Naive thymus-derived CD8-positive, alpha-beta T cell (primary cell): ENCODE data around the gene SPATA20. TPM values are rescaled to one million over a fixed set of nuclear protein-coding genes. Genes with fewer than 3 reads are reported as not detected.

Source experiments
- ATAC-seq, 2 donors: fragments of 150-1000 bp; cut with Tn5 transposase in 1 of 2; sonication (Bioruptor Pico), chemical (Tn5 transposase) in 1 of 2; 1 replicate in 1 of 2; 2 replicates in 1 of 2; pipeline ENCODE4 v1.10.0; 2021; ENCODE audit warnings: mild to moderate bottlenecking in 2 of 2, moderate library complexity in 2 of 2
- POLR2A ChIA-PET: fragments of 350-600 bp; sonication (Branson Sonifier 250); formaldehyde crosslinking; loops from one replicate; lab custom pipeline; 2021; ENCODE audit warnings: antibody characterized with exemption; lab: Charles Lee
- DNase-seq, 10 donors: peaks; one replicate each; pipeline versions ENCODE4 v3.0.0 to v3.0.0-alpha.2; 2020 to 2022
- H3K27ac Mint-ChIP-seq, 10 donors: one replicate each; pipeline ENCODE4 v1.8.0; 2020 to 2022; ENCODE audit warnings: mild to moderate bottlenecking in 10 of 10, mixed read lengths in 10 of 10, moderate library complexity in 4 of 10, inconsistent platforms in 1 of 10
- H3K27me3 Mint-ChIP-seq, 5 donors: one replicate each; pipeline ENCODE4 v1.8.0; 2021 to 2022; ENCODE audit warnings: mixed read lengths in 5 of 5
- H3K36me3 Mint-ChIP-seq, 3 donors: one replicate each; pipeline ENCODE4 v1.8.0; 2020 to 2022; ENCODE audit warnings: mixed read lengths in 3 of 3, mild to moderate bottlenecking in 2 of 3, inconsistent platforms in 1 of 3
- H3K4me1 Mint-ChIP-seq, 4 donors: one replicate each; pipeline ENCODE4 v1.8.0; 2021 to 2022; ENCODE audit warnings: mixed read lengths in 4 of 4
- H3K4me3 Mint-ChIP-seq, 10 donors: one replicate each; pipeline ENCODE4 v1.8.0; 2020 to 2022; ENCODE audit warnings: mild to moderate bottlenecking in 10 of 10, mixed read lengths in 10 of 10, moderate library complexity in 6 of 10, inconsistent platforms in 1 of 10
- H3K9me3 Mint-ChIP-seq, 9 donors: one replicate each; pipeline ENCODE4 v1.8.0; 2020 to 2022; ENCODE audit warnings: mixed read lengths in 9 of 9, mild to moderate bottlenecking in 3 of 9, inconsistent platforms in 1 of 9, moderate library complexity in 1 of 9
- polyA plus RNA-seq, 3 donors: library from polyadenylated mRNA; unstranded; fragments of 300-500 nt; fragmentation: Illumina TruSeq; gene quantifications; one replicate each; pipeline ENCODE4 v1.2.3, GENCODE V29; 2021
- total RNA-seq, 8 experiments: library from RNA in 2 of 8; stranded (reverse) in 2 of 8; gene quantifications; one replicate each; pipeline ENCODE4 v1.2.3 and lab custom pipeline; 2021 to 2026

Gene SPATA20
- total and polyA plus RNA-seq, 5 experiments from 2014 or later, result 6.9 to 39.8 (median 8.9) TPM

DNA sequence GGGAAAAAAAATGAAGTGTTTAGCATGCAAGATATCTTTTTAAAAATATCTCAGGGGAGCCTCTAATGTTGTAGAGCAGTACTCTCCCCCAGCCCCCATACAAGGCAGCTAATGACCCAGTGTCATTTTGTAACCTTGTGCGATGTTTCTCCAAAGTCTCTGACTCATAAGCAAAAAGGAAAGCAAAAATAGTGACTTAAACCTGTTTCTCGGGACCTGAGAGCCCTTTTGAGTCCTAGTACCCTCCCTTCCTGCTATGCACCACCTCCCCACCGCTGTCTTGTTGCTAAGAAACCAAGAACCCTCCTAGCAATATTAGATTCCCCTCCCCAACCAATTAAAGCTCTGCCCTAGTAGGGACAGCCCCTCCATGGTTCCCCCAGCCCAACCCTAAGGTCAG is 35.9 kb upstream of the SPATA20 start:
- H3K36me3 Mint-ChIP-seq, result no peaks in the 10 kb centered on the region
- no peaks in the 10 kb centered on the region for H3K9me3 Mint-ChIP-seq
- no peak overlapping the region for H3K4me3 Mint-ChIP-seq
- H3K27ac Mint-ChIP-seq, result peak overlapping the region in 4 of 10 donors; percentile 27 to 48 (median 38)
- POLR2A ChIA-PET, result interaction anchor here (1.4 kb wide), 1 partner anchor 26 kb away, joined by 3 read pairs; no protein-coding TSS in a partner anchor
- H3K4me1 Mint-ChIP-seq, result peaks cover 15 to 31% (median 22%) of the 10 kb centered on the region in 4 donors
- no peaks in the 10 kb centered on the region for H3K27me3 Mint-ChIP-seq
- ATAC-seq, result no peak
- DNase-seq, result no peak

DNA sequence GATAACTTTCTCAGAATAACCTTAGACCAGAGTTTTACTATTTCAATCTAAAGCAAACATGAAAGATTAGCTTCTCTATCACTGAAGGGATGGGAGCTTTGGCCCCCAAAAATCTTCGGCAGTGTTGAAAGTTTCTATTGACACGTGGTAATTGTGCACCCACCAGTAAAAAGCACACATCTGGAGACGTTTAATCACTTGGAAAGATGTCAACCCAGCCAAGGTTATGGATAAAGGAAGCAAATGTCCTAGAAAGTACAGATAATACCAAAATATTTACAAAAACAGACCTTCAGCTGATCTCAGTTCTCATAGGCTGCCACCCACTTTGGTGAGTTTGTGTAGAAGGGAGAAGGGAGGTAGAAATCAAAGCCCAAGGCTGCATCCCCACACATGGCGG is 33.5 kb upstream of the SPATA20 start:
- Mint-ChIP-seq H3K4me3 (no peak overlapping the region), H3K27ac (no peak overlapping the region), H3K9me3 (no peaks in the 10 kb centered on the region), H3K27me3 (no peaks in the 10 kb centered on the region), H3K4me1 (peaks cover 11 to 25% (median 16%) of the 10 kb centered on the region in 4 donors), H3K36me3 (no peaks in the 10 kb centered on the region)
- ATAC-seq, result no peak
- POLR2A ChIA-PET, result interaction anchor here (0.7 kb wide), 1 partner anchor 256 kb away, joined by 4 read pairs; no protein-coding TSS in a partner anchor
- no peak for DNase-seq

DNA sequence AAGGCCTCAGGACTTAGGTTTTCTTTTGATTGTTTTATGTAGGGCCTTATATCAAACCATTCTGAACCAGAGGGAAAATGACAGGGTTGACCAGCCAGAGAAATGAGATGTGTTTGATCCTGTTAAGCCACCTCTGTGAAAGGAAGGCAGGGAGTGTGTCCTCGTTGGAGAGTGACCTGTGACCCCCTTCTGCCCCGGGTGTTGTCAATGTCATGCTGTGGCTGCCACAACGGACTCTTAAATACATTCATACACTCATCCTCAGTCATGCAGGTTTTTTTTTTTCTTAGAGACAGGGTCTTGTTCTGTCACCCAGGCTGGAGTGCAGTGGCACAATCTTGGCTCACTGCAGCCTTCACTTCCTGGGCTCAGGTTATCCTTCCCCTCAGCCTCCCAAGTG is 32.6 kb upstream of the SPATA20 start:
- no peaks in the 10 kb centered on the region for H3K36me3 Mint-ChIP-seq
- no peaks in the 10 kb centered on the region for H3K9me3 Mint-ChIP-seq
- no peak for ATAC-seq
- DNase-seq, result peak in 1 of 10 donors; percentile 16
- no peaks in the 10 kb centered on the region for H3K27me3 Mint-ChIP-seq
- peaks cover 6 to 18% (median 9%) of the 10 kb centered on the region in 4 donors for H3K4me1 Mint-ChIP-seq
- POLR2A ChIA-PET, result no interaction called here
- H3K4me3 Mint-ChIP-seq, result no peak overlapping the region
- no peak overlapping the region for H3K27ac Mint-ChIP-seq

DNA sequence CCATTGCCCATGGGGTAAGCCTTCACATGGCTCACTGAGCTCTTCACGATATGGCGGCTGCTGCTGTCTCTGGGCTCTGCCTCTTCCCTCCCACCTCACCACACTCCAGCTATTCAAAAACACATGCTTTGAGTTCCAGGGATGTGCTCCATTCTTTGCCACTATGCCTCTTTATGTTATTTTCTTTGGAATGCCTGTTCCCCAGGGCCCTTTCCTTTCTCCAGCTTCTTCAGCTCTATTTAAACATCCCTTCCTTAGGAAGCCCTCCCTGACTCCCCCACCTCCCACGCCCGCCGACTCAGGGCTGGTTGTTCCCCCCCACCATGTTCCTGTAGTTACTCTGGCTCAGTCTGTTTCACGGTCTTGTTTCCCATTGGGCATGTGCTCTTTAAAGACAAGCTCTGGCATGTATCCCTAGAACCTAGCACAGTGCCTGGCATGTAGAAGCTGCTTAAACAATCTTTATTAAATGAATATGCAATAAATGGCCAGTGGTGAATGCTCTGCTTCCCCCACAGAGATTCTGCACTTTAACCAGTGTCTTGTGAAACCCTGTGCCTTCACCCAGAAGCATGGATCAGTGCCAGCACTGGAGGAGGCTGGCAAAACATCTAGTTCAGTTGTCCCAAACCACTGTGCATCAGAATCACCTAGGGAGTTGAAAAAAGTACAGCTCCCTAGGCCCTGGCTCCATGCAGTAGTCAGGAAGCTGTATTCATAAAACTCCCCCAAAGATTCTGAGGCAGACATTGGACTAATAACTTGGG is 31.9 kb upstream of the SPATA20 start:
- no peaks in the 10 kb centered on the region for H3K27me3 Mint-ChIP-seq
- no peaks in the 10 kb centered on the region for H3K9me3 Mint-ChIP-seq
- H3K36me3 Mint-ChIP-seq, result no peaks in the 10 kb centered on the region
- POLR2A ChIA-PET, result no interaction called here
- no peak overlapping the region for H3K27ac Mint-ChIP-seq
- peak in 1 of 10 donors; percentile 32 for DNase-seq
- no peak for ATAC-seq
- H3K4me3 Mint-ChIP-seq, result no peak overlapping the region
- H3K4me1 Mint-ChIP-seq, result peaks cover 4 to 12% (median 6%) of the 10 kb centered on the region in 4 donors

DNA sequence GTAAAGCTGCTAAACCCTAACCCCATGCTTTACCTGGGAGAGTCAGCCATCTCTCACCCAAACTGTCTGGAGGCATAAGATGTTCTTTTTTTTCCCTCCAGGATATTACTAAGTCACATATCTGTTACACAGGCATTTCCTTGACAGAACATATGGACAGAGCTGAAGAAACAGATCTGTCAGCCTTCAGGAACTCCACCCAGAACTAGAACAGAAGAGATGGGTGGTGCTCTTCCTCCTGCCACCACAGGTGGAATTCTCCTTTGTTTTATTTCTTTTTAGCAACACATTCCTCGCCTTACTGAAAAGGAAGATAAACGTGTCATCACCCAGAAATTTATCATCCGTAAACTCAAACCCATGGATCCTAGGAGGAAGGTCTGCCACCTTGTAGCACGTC is 30.0 kb upstream of the SPATA20 start:
- Mint-ChIP-seq H3K27ac (peak overlapping the region in 2 of 10 donors; percentile 11 to 14), H3K9me3 (no peaks in the 10 kb centered on the region), H3K36me3 (no peaks in the 10 kb centered on the region), H3K4me1 (peaks cover 0 to 4% (median 0%) of the 10 kb centered on the region in 4 donors), H3K4me3 (no peak overlapping the region), H3K27me3 (no peaks in the 10 kb centered on the region)
- POLR2A ChIA-PET, result interaction anchor here (0.6 kb wide), 1 partner anchor 43 kb away, joined by 3 read pairs; no protein-coding TSS in a partner anchor
- ATAC-seq (no peak), DNase-seq (no peak)

DNA sequence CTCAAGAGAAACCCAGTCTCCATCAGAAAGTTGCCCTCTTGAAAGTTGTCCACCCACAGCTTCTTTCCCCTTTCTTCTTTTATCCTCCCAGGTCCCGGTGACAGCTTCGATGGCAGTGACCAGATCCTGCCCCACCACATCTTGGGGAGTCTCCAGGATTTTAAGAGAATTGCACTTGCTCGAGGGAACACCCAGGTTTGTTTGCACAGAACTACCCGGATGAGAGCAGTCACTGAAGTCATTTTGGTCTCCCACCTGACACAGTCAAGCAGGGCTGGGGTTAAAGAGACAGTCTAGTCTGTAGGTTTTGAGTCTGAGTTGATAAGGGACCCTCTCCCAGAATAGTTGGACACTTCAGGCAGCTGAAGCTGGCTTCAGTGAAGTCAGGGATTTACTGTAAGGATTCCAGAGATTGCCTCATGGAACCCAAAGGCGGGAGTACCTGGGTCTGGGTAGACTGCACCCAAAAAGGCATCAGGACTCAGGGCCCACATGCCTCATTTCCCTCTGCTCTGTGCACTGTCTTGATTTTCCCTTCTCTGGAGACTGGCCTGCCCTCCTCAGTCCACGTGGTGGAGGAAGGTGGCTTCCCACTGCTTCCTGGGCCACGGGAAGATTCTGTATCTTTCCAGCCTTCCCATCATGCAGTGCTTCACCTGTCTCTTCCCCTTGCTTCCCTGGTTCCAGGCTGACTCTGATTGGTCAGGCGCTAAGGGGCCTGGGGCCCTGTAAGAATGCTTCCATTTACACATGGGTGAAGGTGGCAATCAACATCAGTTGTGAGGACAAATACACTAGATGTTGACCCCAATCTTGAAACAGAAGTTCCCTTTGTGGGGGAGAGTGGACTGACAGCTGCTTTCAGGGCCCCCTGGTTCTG is 29.2 kb upstream of the SPATA20 start:
- no peaks in the 10 kb centered on the region for H3K27me3 Mint-ChIP-seq
- no peak for DNase-seq
- peaks cover 0 to 4% (median 0%) of the 10 kb centered on the region in 4 donors for H3K4me1 Mint-ChIP-seq
- H3K27ac Mint-ChIP-seq, result peak overlapping the region in 1 of 10 donors; percentile 77
- POLR2A ChIA-PET, result no interaction called here
- H3K36me3 Mint-ChIP-seq, result no peaks in the 10 kb centered on the region
- H3K4me3 Mint-ChIP-seq, result no peak overlapping the region
- ATAC-seq, result no peak
- no peaks in the 10 kb centered on the region for H3K9me3 Mint-ChIP-seq

DNA sequence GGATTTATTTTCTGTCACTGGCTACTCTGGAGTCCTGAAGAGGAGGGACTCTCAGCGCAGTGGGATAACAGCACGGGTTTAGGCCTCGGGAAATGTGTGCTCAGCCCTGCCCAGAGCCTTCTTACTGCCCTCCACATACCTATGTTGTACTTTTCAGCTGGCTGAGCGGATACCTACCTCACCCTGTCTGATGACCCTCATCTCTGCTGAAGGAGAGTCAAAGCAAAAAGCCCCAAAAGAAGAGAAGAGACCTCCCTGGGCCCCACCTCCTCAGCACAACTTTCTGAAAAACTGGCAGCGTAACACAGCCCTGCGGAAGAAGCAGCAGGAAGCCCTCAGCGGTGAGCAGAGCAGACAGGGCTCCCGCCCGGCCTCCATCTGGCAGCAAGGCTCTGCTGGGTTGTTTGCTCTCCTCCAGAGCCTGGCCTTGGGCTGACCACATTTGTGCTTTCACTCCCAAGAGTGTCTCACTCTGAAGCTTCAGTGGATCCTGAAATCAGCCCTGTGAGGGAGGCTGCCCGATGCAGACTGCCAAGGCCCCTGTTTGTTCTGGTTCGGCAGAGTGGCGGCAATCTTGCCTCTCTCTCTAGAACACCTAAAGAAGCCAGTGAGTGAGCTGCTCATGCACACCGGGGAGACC is 28.5 kb upstream of the SPATA20 start:
- peak overlapping the region in 3 of 10 donors; percentile 14 to 59 (median 57) for H3K27ac Mint-ChIP-seq
- H3K36me3 Mint-ChIP-seq, result no peaks in the 10 kb centered on the region
- ATAC-seq (no peak), DNase-seq (no peak)
- peaks cover 0 to 4% (median 0%) of the 10 kb centered on the region in 4 donors for H3K4me1 Mint-ChIP-seq
- POLR2A ChIA-PET, result no interaction called here
- H3K4me3 Mint-ChIP-seq, result no peak overlapping the region
- no peaks in the 10 kb centered on the region for H3K9me3 Mint-ChIP-seq
- H3K27me3 Mint-ChIP-seq, result no peaks in the 10 kb centered on the region

DNA sequence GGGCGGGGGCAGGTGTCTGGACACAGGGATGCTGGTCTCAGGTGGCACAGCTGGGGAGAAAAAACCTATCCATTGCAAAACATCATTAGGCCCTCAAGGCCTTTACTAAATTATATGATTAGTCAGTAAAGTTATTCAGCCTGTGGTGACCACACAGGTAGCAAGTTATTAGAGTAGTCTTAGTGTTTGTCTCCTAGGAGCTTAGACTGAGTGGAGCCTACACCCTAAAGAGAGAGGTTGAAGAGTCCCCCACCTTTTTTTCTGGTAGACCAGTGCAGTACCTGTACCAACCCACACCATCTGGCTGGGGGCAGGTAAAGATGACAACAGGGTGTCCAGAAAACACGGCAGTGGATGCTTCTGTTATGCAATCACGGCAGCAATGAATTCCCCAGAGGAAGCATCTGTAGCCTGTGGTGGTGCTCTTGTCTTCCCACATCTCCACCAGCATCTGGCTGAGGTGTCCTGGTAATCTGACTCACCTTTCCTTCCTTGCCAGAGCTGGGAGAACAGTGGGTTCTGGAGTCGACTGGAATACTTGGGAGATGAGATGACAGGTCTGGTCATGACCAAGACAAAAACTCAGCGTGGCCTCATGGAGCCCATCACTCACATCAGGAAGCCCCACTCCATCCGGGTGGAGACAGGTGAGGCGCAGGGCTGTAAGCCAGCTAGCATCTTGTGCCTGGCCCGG is 27.7 kb upstream of the SPATA20 start:
- DNase-seq (no peak), ATAC-seq (no peak)
- H3K4me3 Mint-ChIP-seq, result no peak overlapping the region
- no peak overlapping the region for H3K27ac Mint-ChIP-seq
- no peaks in the 10 kb centered on the region for H3K36me3 Mint-ChIP-seq
- no peaks in the 10 kb centered on the region for H3K27me3 Mint-ChIP-seq
- POLR2A ChIA-PET, result no interaction called here
- H3K4me1 Mint-ChIP-seq, result peaks cover 0 to 4% (median 0%) of the 10 kb centered on the region in 4 donors
- H3K9me3 Mint-ChIP-seq, result no peaks in the 10 kb centered on the region

DNA sequence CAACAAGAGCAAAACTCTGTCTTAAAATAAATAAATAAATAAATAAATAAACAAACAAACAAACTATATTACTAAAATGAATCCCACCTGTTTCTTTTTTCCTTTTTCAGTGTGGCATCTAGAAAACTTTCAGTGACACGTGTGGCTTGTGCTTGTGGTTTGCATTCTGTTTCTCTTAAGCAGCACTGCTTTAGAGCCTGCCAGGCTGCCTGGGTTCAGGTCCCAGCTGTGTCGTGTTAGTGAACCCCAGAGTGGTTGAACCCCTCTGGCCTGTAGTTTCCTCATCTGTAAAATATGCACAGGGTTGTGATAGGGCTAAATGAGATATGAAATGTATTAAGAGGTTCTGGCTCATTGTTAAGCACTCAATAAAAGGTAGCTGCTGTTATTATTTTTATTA is 26.5 kb upstream of the SPATA20 start:
- ATAC-seq, result no peak
- POLR2A ChIA-PET, result no interaction called here
- Mint-ChIP-seq H3K36me3 (no peaks in the 10 kb centered on the region), H3K27me3 (no peaks in the 10 kb centered on the region), H3K27ac (no peak overlapping the region), H3K4me1 (peaks cover 0 to 4% (median 0%) of the 10 kb centered on the region in 4 donors), H3K4me3 (no peak overlapping the region), H3K9me3 (no peaks in the 10 kb centered on the region)
- DNase-seq, result no peak

DNA sequence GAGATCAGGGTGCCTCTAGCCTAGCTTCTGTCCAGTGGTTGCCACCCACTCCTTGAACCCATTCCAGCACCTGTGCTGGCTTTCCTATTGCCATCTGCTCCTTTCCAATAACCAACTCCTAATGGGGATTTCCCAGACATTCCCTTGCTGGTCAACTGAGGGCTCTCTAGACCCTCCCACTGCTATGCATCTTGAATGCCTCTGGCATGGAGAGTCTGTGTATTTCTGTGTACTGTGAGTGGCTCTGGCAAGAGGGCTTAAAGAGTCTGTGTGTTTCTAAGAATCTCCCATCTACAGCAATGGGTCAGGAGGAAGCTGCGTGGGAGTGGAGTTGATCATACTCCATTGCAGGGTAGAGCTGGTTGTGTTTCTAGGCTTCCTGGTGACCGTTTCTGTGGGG is 25.5 kb upstream of the SPATA20 start:
- H3K27me3 Mint-ChIP-seq, result no peaks in the 10 kb centered on the region
- H3K36me3 Mint-ChIP-seq, result no peaks in the 10 kb centered on the region
- no peaks in the 10 kb centered on the region for H3K9me3 Mint-ChIP-seq
- DNase-seq (no peak), ATAC-seq (no peak)
- peaks cover 0 to 4% (median 0%) of the 10 kb centered on the region in 4 donors for H3K4me1 Mint-ChIP-seq
- H3K4me3 Mint-ChIP-seq, result no peak overlapping the region
- no peak overlapping the region for H3K27ac Mint-ChIP-seq
- POLR2A ChIA-PET, result no interaction called here

DNA sequence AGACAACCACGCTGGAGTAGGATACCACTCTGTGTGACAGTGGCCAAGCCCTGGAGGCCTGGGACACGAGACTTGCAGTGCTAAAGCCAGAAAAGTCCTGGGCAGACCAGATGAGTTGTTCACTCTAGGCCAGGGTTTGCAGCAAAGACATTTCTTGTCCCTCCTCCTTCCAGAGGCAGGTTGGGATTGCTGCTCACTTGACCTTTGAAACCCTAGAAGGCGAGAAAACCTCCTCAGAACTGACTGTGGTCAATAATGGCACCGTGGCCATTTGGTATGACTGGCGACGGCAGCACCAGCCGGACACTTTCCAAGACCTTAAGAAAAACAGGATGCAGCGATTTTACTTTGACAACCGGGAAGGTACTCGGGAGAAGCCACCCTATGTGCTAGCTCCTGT is 24.2 kb upstream of the SPATA20 start:
- Mint-ChIP-seq H3K4me3 (no peak overlapping the region), H3K9me3 (no peaks in the 10 kb centered on the region), H3K4me1 (peaks cover 0 to 1% (median 0%) of the 10 kb centered on the region in 4 donors), H3K27me3 (no peaks in the 10 kb centered on the region), H3K27ac (peak overlapping the region in 1 of 10 donors; percentile 32), H3K36me3 (no peaks in the 10 kb centered on the region)
- POLR2A ChIA-PET, result no interaction called here
- DNase-seq (no peak), ATAC-seq (no peak)

DNA sequence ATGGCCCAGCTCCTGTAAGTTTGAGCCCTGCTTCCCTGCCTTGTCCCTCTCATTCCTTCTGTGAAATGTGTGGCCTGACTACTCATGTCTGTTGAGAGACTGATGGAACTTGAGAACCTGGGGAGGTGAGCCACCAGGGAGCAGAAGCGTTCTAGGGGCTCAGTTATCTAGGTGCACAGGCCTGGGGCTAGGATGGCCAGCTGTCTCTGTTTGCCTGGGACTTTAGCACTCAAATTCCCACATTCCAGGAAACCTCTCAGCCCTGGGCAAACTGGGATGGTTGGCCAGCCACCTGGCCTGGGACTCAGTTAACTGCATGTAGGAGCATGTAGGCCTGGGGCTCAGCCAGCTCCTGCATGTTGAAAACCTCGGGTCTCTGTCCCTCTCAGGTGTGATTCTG is 23.8 kb upstream of the SPATA20 start:
- Mint-ChIP-seq H3K4me3 (no peak overlapping the region), H3K4me1 (peaks cover 0 to 1% (median 0%) of the 10 kb centered on the region in 4 donors), H3K9me3 (no peaks in the 10 kb centered on the region), H3K27me3 (peaks cover 0 to 3% (median under 1%) of the 10 kb centered on the region in 5 donors), H3K36me3 (no peaks in the 10 kb centered on the region), H3K27ac (peak overlapping the region in 1 of 10 donors; percentile 32)
- POLR2A ChIA-PET, result no interaction called here
- DNase-seq, result no peak
- no peak for ATAC-seq
